HEK293 (cell line): ENCODE data around the gene BTBD19.

ENCODE experiments used
- CTCF ChIA-PET: fragments of 350-600 bp; formaldehyde crosslinking; extraction: SDS; loops from one replicate; lab custom pipeline; 2021; ENCODE audit warnings: antibody characterized with exemption; lab: Yijun Ruan, JAX
- POLR2A ChIA-PET: fragments of 300-600 bp; formaldehyde crosslinking; extraction: SDS; loops from one replicate; lab custom pipeline; 2020; ENCODE audit warnings: antibody characterized with exemption, inconsistent platforms; lab: Yijun Ruan, JAX
- H3K27ac ChIP-seq: fragments of 200-500 bp; sonication (Bioruptor generic); 2 replicates; pipeline ENCODE4 v1.5.1; 2014; ENCODE audit warnings: low read depth, low read length, control low read depth, inconsistent platforms; ENCODE audit errors: extremely low read depth
- H3K36me3 ChIP-seq, 2 experiments: fragments of 200-500 bp in 1 of 2; sonication (Bioruptor generic) in 1 of 2; 1 replicate in 1 of 2; 2 replicates in 1 of 2; pipeline ENCODE4 v1.5.1; 2014 to 2017; ENCODE audit warnings: inconsistent platforms in 2 of 2, low read length in 2 of 2; ENCODE audit not compliant: control insufficient read depth in 2 of 2, insufficient read depth in 1 of 2
- H3K4me1 ChIP-seq: fragments of 200-500 bp; sonication (Bioruptor generic); 2 replicates; pipeline ENCODE4 v1.5.1; 2014; ENCODE audit warnings: mild to moderate bottlenecking, low read length, inconsistent platforms; ENCODE audit not compliant: control insufficient read depth, insufficient read depth
- H3K4me3 ChIP-seq: 2 replicates; pipeline ENCODE4 v1.5.1; 2011; ENCODE audit warnings: low read depth, mild to moderate bottlenecking, control low read depth, low read length, moderate library complexity
- H3K9me3 ChIP-seq: fragments of 200-500 bp; sonication (Bioruptor generic); 2 replicates; pipeline ENCODE4 v1.5.1; 2014; ENCODE audit warnings: low read depth, low read length, inconsistent platforms; ENCODE audit not compliant: control insufficient read depth, insufficient read depth
- EGR2 ChIP-seq: fragments of 450-650 bp; formaldehyde crosslinking; IDR thresholded peaks from 2 replicates; pipeline ENCODE4 v1.5.1; 2016; ENCODE audit warnings: low read depth, missing biosample characterization, missing genetic modification characterization
- GLI4 ChIP-seq: fragments of 450-650 bp; formaldehyde crosslinking; IDR thresholded peaks from 2 replicates; pipeline ENCODE4 v1.5.1; 2016; ENCODE audit warnings: missing biosample characterization, missing genetic modification characterization
- GLIS1 ChIP-seq: fragments of 450-650 bp; formaldehyde crosslinking; IDR thresholded peaks from 2 replicates; pipeline ENCODE4 v1.5.1; 2016; ENCODE audit warnings: missing biosample characterization, missing genetic modification characterization
- HIC1 ChIP-seq: fragments of 450-650 bp; formaldehyde crosslinking; IDR thresholded peaks from 2 replicates; pipeline ENCODE4 v1.5.1; 2016; ENCODE audit warnings: missing biosample characterization, missing genetic modification characterization
- KLF1 ChIP-seq: fragments of 450-650 bp; formaldehyde crosslinking; IDR thresholded peaks from 2 replicates; pipeline ENCODE4 v1.5.1; 2016; ENCODE audit warnings: missing biosample characterization, missing genetic modification characterization
- KLF17 ChIP-seq: fragments of 450-650 bp; formaldehyde crosslinking; IDR thresholded peaks from 2 replicates; pipeline ENCODE4 v1.5.1; 2016; ENCODE audit warnings: missing biosample characterization, missing genetic modification characterization
- REST ChIP-seq: fragments of 450-650 bp; formaldehyde crosslinking; IDR thresholded peaks from 2 replicates; pipeline ENCODE4 v1.5.1; 2016; ENCODE audit warnings: missing biosample characterization, missing genetic modification characterization
- SCRT2 ChIP-seq: fragments of 450-650 bp; formaldehyde crosslinking; IDR thresholded peaks from 2 replicates; pipeline ENCODE4 v1.5.1; 2016; ENCODE audit warnings: missing biosample characterization, missing genetic modification characterization
- ZBTB48 ChIP-seq: fragments of 450-650 bp; formaldehyde crosslinking; IDR thresholded peaks from 2 replicates; pipeline ENCODE4 v1.5.1; 2016; ENCODE audit warnings: missing biosample characterization, missing genetic modification characterization
- ZBTB6 ChIP-seq: fragments of 450-650 bp; formaldehyde crosslinking; IDR thresholded peaks from 2 replicates; pipeline ENCODE4 v1.5.1; 2017; ENCODE audit warnings: missing biosample characterization, missing genetic modification characterization
- ZFHX2 ChIP-seq: fragments of 450-650 bp; formaldehyde crosslinking; conservative IDR thresholded peaks from 2 replicates; pipeline ENCODE4 v1.5.1; 2016; ENCODE audit warnings: missing biosample characterization, missing genetic modification characterization
- ZIC2 ChIP-seq: fragments of 450-650 bp; formaldehyde crosslinking; IDR thresholded peaks from 2 replicates; pipeline ENCODE4 v1.5.1; 2016; ENCODE audit warnings: missing biosample characterization, missing genetic modification characterization
- ZNF121 ChIP-seq: fragments of 450-650 bp; formaldehyde crosslinking; IDR thresholded peaks from 2 replicates; pipeline ENCODE4 v1.5.1; 2016; ENCODE audit warnings: missing biosample characterization, missing genetic modification characterization
- ZNF341 ChIP-seq: fragments of 450-650 bp; formaldehyde crosslinking; IDR thresholded peaks from 2 replicates; pipeline ENCODE4; 2016; ENCODE audit warnings: low read depth, missing biosample characterization, missing genetic modification characterization
- ZNF350 ChIP-seq: fragments of 450-650 bp; formaldehyde crosslinking; IDR thresholded peaks from 2 replicates; pipeline ENCODE4 v1.5.0; 2017; ENCODE audit warnings: missing biosample characterization, mild to moderate bottlenecking, missing genetic modification characterization
- ZNF423 ChIP-seq: fragments of 450-650 bp; formaldehyde crosslinking; IDR thresholded peaks from 2 replicates; pipeline ENCODE4 v1.5.1; 2016; ENCODE audit warnings: missing biosample characterization, missing genetic modification characterization
- ZNF433 ChIP-seq: fragments of 450-650 bp; formaldehyde crosslinking; IDR thresholded peaks from 2 replicates; pipeline ENCODE4 v1.5.1; 2016; ENCODE audit warnings: missing biosample characterization, missing genetic modification characterization, low read depth
- ZNF510 ChIP-seq: fragments of 450-650 bp; formaldehyde crosslinking; IDR thresholded peaks from 2 replicates; pipeline ENCODE4 v1.5.1; 2018; ENCODE audit warnings: mild to moderate bottlenecking, missing genetic modification characterization, missing biosample characterization; ENCODE audit not compliant: insufficient replicate concordance
- ZNF600 ChIP-seq: fragments of 450-650 bp; formaldehyde crosslinking; IDR thresholded peaks from 2 replicates; pipeline ENCODE4 v1.5.1; 2016; ENCODE audit warnings: missing biosample characterization, missing genetic modification characterization
- ZSCAN18 ChIP-seq: fragments of 450-650 bp; formaldehyde crosslinking; IDR thresholded peaks from 2 replicates; pipeline ENCODE4 v1.5.1; 2016; ENCODE audit warnings: missing biosample characterization, missing genetic modification characterization
- ZSCAN30 ChIP-seq: fragments of 450-650 bp; IDR thresholded peaks from 2 replicates; pipeline ENCODE4 v1.5.1; 2018; ENCODE audit warnings: missing biosample characterization, mild to moderate bottlenecking, missing genetic modification characterization, moderate library complexity

Gene BTBD19

GRCh38 chr1:44808938-44809917 is 905 bp downstream of the BTBD19 start:
- peaks cover 19% of the 10 kb centered on the region for H3K4me1 ChIP-seq
- peak overlapping the region; percentile 72 for H3K27ac ChIP-seq
- no peaks in the 10 kb centered on the region for H3K9me3 ChIP-seq
- ChIA-PET CTCF (interaction anchor here (0.6 to 2.0 kb wide), 13 partner anchors 8 to 493 kb away, joined by 3 to 13 read pairs (median 4); partner anchors contain the start of genes PLK3 and UROD), POLR2A (interaction anchor here (0.7 to 4.0 kb wide), 15 partner anchors 9 to 539 kb away, joined by 3 to 84 read pairs (median 7); partner anchors contain the start of genes EIF2B3, HECTD3, MUTYH and PLK3)
- peak overlapping the region; percentile 33 for H3K4me3 ChIP-seq
- TF ChIP-seq KLF17 (tag by site-specific recombination) (no peak), ZNF600 (tag by site-specific recombination) (no peak), EGR2 (tag by site-specific recombination) (peak; percentile 81), ZFHX2 (tag by site-specific recombination) (peak; percentile 82), ZNF121 (0 out of 2 replicates have a peak, but pooled peaks have one; percentile 24), ZIC2 (tag by site-specific recombination) (peak; percentile 47; the same call in 1 of the 2 replicates), ZBTB48 (tag by site-specific recombination) (0 out of 2 replicates have a peak, but pooled peaks have one; percentile 33), KLF1 (no peak), ZSCAN18 (no peak)
- H3K36me3 ChIP-seq: peaks cover 0 to 45% of the 10 kb centered on the region in 2 experiments; a peak in 1 of 3 replicates

- CTCF ChIA-PET: interaction anchor here (0.6 to 1.6 kb wide), 4 partner anchors 9 to 65 kb away, joined by 3 to 4 read pairs (median 4); no protein-coding TSS in a partner anchor
Observed at GRCh38 chr1:44810101-44810761, 1.9 kb downstream of the BTBD19 start.

More at GRCh38 chr1:44810101-44810761, 1.9 kb downstream of the BTBD19 start:
- Histone ChIP-seq H3K36me3 (peaks cover 0 to 43% of the 10 kb centered on the region in 2 experiments; a peak in 1 of 3 replicates), H3K9me3 (no peaks in the 10 kb centered on the region), H3K27ac (no peak overlapping the region), H3K4me1 (peaks cover 19% of the 10 kb centered on the region), H3K4me3 (no peak overlapping the region)
- 0 out of 2 replicates have a peak, but pooled peaks have one; percentile 22 for TF ChIP-seq EGR2 (tag by site-specific recombination)
- no peak for TF ChIP-seq GLI4 (tag by site-specific recombination)
- no peak for TF ChIP-seq ZNF350 (tag by site-specific recombination)
- no peak for TF ChIP-seq ZNF510
- TF ChIP-seq ZSCAN30 (tag by site-specific recombination): no peak
- TF ChIP-seq ZNF433 (tag by site-specific recombination): no peak
- peak; percentile 100 for TF ChIP-seq ZIC2 (tag by site-specific recombination)
- 0 out of 2 replicates have a peak, but pooled peaks have one; percentile 27 for TF ChIP-seq HIC1 (tag by site-specific recombination)
- TF ChIP-seq ZNF341 (tag by site-specific recombination): no peak
- TF ChIP-seq ZBTB6 (tag by site-specific recombination): no peak
- TF ChIP-seq ZNF423 (tag by site-specific recombination): 0 out of 2 replicates have a peak, but pooled peaks have one; percentile 38
- TF ChIP-seq SCRT2 (tag by site-specific recombination): peak; percentile 42; the same call in 1 of the 2 replicates
- TF ChIP-seq REST (tag by site-specific recombination): no peak
- peak; percentile 14; the same call in 1 of the 2 replicates for TF ChIP-seq ZFHX2 (tag by site-specific recombination)
- TF ChIP-seq GLIS1: peak; percentile 99
- POLR2A ChIA-PET: interaction anchor here (2.1 to 4.0 kb wide), 5 partner anchors 9 to 201 kb away, joined by 9 to 84 read pairs (median 20); partner anchors contain the start of genes HECTD3, PLK3, RPS8 and UROD
